Stimulated activated naive CD8-positive, alpha-beta T cell treated with anti-CD3 and anti-CD28 coated beads, Interleukin-15, amount 100 ng/mL, for 72 hours (primary cell): ENCODE data around the gene ZNF570.
A peak's percentile ranks its signal among the peaks of the same experiment; 100 is the strongest.

ENCODE experiments used
- ATAC-seq: fragments of 150-1000 bp; cut with Tn5 transposase; 2 replicates; pipeline ENCODE4 v1.10.0; 2021; ENCODE audit warnings: mild to moderate bottlenecking, moderate library complexity
- DNase-seq, 2 donors: peaks; one replicate each; pipeline ENCODE4 v3.0.0; 2021 to 2022
- H3K27ac Mint-ChIP-seq, 2 donors: one replicate each; pipeline ENCODE4 v1.8.0; 2022; ENCODE audit warnings: mild to moderate bottlenecking in 2 of 2, mixed read lengths in 2 of 2, moderate library complexity in 2 of 2
- H3K27me3 Mint-ChIP-seq: one replicate; pipeline ENCODE4 v1.8.0; 2022; ENCODE audit warnings: mixed read lengths
- H3K4me1 Mint-ChIP-seq: one replicate; pipeline ENCODE4 v1.8.0; 2022; ENCODE audit warnings: mild to moderate bottlenecking, mixed read lengths
- H3K4me3 Mint-ChIP-seq, 2 donors: one replicate each; pipeline ENCODE4 v1.8.0; 2022; ENCODE audit warnings: mild to moderate bottlenecking in 2 of 2, mixed read lengths in 2 of 2, moderate library complexity in 1 of 2
- H3K9me3 Mint-ChIP-seq, 2 donors: one replicate each; pipeline ENCODE4 v1.8.0; 2022; ENCODE audit warnings: mixed read lengths in 2 of 2

The ZNF570 gene

DNA sequence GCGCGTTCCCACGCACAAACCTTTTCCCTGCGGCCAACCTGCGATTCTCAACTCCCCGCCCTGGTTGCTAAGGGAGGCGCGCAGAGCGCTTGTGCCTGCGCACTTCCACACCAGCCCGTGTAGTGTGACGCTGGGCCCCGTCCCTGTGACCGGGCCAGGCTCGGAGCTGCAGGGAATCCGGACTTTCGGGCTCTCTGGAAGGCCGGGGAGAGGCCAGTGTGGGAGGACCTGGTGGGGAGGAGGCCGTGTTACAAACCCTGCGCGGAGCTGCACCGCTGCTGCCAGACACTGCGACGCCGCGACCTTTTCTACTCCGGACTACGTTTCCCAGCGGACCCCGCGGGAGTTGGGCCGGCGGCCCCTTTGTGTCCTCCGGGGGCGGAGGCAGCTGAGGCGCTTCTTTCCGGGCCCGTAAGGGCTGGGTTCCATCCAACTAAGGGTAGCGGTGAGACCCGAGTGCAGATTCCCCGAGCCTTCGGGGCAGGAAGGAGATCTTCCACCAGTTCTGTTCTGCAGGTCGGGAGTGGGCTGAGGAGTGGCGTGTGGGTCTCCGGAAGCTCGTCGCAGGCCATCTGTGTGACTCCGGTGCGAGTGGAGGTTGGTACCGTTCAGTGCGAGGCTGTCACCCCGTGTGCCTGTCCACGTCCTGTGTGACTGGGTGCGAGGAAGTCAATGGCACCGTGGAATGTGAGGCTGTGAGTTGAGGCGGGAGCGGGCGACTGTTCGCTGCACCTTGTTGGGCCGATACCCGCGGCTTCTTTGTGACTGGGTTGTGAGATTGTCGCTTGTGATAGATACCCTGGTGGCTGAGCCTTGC lies at the start of gene ZNF570:
Gene ZNF570 (plus strand): TSS at position 396 of the 817 bp plus-strand sequence. CDS start 999 bp downstream, outside the sequence.
- ATAC-seq (peak; percentile 83), DNase-seq (peak; percentile 89 to 91)
- no peaks in the 10 kb centered on the region for H3K27me3 Mint-ChIP-seq
- H3K27ac Mint-ChIP-seq, result peak within 1 kb of the TSS; percentile 96
- H3K4me3 Mint-ChIP-seq, result peak within 1 kb of the TSS; percentile 96 to 99
- H3K4me1 Mint-ChIP-seq, result peaks cover 29% of the 10 kb centered on the region
- peaks cover 14 to 15% of the 10 kb centered on the region in 2 donors for H3K9me3 Mint-ChIP-seq

DNA sequence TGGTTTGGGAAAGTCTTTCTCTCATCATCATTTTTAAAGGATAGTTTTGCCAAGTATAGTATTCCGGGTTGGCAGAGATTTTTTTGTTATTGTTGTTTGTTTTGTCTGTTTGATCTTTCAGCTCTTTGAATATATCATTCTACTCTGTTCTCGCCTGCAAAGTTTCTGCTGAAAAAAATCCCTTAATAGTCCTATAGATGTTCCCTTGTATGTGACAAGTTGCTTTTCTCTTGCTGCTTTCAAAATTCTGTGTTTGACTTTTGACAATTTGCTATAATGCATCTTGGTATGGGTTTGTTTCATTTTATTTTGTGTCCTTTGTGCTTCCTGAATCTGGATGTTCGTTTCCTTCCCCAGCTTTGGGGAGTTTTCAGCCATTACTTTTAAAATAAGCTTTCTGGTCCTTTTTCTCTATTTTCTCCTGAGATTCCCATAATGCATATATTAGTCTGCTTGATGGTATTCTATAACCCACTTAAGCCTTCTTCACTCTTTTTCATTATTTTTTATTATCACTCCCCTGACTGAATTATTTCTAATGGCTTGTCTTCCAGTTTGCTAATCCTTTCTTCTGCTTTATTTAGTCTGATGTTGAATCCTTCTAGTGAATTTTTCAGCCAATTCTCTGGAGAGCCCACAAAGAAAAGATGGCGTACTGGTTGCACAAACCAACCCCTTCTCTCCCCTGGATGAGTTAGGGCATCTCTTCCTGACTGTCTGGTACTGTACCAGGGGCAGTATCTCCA lies 16.5 kb upstream of the ZNF570 start:
- DNase-seq (no peak), ATAC-seq (no peak)
- Mint-ChIP-seq H3K4me3 (no peak overlapping the region), H3K27ac (peak overlapping the region in 1 of 2 donors; percentile 13), H3K4me1 (no peaks in the 10 kb centered on the region), H3K27me3 (no peaks in the 10 kb centered on the region), H3K9me3 (peaks cover 71 to 86% of the 10 kb centered on the region in 2 donors)

DNA sequence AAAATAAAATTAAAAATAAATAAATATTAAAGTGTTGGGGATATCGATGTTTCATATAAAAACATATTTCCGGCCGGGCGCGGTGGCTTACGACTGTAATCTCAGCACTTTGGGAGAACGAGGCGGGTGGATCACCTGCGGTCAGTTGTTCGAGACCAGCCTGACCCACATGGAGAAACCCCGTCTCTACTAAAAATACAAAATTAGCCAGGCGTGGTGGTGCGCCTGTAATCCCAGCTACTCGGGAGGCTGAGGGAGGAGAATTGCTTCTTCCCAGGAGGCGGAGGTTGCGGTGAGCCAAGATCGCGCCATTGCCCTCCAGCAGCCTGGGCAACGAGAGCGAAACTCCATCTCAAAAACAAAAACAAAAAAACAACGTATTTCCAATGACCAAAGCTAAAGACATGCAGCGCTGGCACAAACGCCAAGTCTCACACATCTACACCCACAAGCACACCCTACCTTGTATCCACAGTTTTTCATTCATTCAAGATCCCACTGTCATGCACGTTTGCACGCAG lies 2.8 kb upstream of the ZNF570 start:
- Mint-ChIP-seq H3K9me3 (peaks cover 14 to 15% of the 10 kb centered on the region in 2 donors), H3K27ac (peak overlapping the region; percentile 93 to 96), H3K27me3 (no peaks in the 10 kb centered on the region), H3K4me3 (peak overlapping the region; percentile 96 to 99), H3K4me1 (peaks cover 29% of the 10 kb centered on the region)
- DNase-seq (no peak), ATAC-seq (no peak)

DNA sequence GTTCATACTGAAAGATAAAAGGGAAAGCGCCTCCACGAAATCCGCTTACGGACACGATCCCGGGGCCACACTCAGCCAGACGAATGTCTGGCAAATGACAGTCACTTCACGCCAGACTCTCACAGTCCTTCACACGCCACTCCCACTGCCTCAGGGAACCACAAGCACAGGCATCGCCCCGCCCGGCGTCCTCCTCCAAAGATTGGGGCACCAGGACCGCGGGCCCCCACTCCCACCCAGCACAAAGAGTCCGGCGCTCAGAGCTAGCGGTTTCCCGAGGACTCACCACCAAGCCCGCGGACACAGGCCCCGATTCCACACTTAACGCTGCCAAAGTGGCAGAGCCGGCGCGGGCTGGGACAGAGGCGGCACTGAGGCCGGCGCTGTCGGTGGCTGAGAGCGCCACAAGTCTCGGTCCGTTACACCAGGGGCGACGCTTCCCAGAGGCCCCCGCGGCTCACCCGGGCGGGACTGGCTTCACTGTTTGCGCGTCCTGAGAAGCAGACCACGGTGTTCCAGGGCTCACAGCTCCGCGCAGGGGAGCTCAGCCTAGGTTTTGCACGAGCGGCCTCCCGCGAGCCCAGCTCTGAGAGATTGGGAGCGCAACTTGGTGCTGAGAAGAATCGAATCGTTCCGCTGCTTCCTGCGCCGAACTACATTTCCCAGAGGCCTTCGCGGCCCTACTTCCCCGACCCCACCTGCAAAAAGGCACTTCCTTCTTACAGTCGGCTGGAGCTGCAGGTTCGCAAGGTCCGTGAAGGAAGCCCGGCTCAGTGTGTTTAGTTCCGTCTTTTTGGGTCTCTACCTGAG lies 2.2 kb upstream of the ZNF570 start, which contains the start of gene ZNF569:
Gene ZNF569 (minus strand): TSS at position 647 of the 810 bp plus-strand sequence. CDS start 22,523 bp downstream, outside the sequence.
- peaks cover 29% of the 10 kb centered on the region for H3K4me1 Mint-ChIP-seq
- H3K9me3 Mint-ChIP-seq, result peaks cover 14 to 15% of the 10 kb centered on the region in 2 donors
- DNase-seq, result peak; percentile 89 to 92
- no peaks in the 10 kb centered on the region for H3K27me3 Mint-ChIP-seq
- H3K4me3 Mint-ChIP-seq, result peak within 1 kb of the TSS; percentile 96 to 99
- peak within 1 kb of the TSS; percentile 93 to 96 for H3K27ac Mint-ChIP-seq
- peak; percentile 81 for ATAC-seq

DNA sequence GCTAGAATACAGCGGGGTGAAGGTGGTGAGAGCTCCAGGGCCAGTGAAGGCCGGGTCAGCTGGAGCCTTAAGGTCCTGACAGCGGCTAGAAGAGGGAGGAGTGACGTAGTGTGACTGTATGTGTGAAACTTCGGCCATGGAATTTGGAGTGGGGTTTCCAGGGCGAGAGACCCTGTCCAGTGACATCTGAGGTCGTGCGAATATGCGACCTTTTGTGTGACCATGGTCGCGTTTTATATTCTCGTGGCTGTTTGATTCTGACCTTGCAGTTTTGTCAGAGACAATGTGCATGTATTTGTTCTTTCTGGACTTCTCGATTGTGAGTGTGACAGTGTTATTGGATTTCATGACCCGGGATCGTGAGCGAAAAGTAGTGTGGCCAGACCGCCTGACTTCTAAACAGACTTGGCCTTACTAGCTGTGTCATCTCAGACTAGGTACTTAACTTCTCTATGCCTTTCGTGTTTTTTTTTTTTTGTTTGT lies 1.5 kb upstream of the ZNF570 start:
- Mint-ChIP-seq H3K9me3 (peaks cover 14 to 15% of the 10 kb centered on the region in 2 donors), H3K4me3 (peak overlapping the region; percentile 96 to 99), H3K4me1 (peaks cover 29% of the 10 kb centered on the region), H3K27ac (peak overlapping the region; percentile 93 to 96), H3K27me3 (no peaks in the 10 kb centered on the region)
- DNase-seq, result no peak
- ATAC-seq, result no peak

DNA sequence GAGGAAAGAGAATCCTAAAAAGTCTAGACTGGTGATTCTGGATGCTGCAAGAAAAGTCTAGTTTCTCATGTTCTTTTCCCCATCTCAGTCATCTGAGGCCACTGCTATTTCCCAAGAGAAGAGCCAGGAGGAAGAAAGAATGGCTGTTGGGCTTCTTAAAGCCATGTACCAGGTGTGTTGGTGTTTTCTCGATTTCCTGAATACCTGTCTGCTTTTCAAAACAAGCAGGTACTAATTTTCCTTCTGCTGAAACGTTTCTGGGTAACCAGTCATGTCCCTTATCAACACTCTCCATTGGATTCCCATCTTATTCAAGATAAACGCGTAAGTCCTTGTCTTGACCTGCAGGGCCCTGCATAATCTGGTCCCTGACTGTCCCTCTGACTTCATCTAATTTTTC lies 1.1 kb downstream of the ZNF570 start:
- Mint-ChIP-seq H3K4me1 (peaks cover 29% of the 10 kb centered on the region), H3K4me3 (peak overlapping the region; percentile 96 to 99), H3K27me3 (no peaks in the 10 kb centered on the region), H3K9me3 (peaks cover 6 to 7% of the 10 kb centered on the region in 2 donors), H3K27ac (peak overlapping the region in 1 of 2 donors; percentile 15)
- DNase-seq (no peak), ATAC-seq (no peak)

DNA sequence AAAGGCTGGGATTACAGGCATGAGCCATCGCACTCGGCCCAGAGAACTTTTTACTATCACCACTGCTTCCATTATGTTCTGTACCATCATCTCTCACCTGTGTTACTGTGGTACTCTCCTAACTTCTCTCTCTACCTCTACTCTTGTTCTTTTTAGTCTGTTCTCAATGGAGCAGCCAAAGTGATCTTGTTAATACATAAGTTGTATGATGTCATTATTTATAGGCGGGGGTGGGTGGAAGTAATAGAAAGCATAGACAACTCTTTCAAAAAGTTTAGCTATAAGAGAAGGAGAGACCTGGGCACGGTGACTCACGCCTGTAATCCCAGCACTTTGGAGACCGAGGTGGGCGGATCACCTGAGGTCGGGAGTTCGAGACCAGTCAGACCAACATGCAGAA lies 3.0 kb downstream of the ZNF570 start:
- Mint-ChIP-seq H3K4me1 (peaks cover 22% of the 10 kb centered on the region), H3K27ac (no peak overlapping the region), H3K27me3 (no peaks in the 10 kb centered on the region), H3K4me3 (no peak overlapping the region), H3K9me3 (peaks cover 21 to 23% of the 10 kb centered on the region in 2 donors)
- ATAC-seq (no peak), DNase-seq (no peak)

DNA sequence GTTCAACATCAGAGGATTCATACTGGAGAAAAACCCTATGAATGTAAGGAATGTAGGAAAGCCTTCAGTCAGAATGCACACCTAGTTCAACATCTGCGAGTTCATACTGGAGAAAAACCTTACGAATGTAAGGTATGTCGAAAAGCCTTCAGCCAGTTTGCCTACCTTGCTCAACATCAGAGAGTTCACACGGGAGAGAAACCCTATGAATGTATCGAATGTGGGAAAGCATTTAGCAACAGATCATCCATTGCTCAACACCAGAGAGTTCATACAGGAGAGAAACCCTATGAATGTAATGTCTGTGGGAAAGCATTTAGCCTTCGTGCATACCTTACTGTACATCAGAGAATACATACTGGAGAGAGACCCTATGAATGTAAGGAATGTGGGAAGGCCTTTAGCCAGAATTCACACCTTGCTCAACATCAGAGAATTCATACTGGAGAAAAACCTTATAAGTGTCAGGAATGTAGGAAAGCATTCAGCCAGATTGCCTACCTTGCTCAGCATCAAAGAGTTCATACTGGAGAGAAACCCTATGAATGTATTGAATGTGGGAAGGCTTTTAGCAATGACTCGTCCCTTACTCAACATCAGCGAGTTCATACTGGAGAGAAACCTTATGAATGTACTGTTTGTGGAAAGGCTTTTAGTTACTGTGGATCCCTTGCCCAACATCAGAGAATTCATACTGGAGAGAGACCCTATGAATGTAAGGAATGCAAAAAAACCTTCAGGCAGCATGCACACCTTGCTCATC lies 15.4 kb downstream of the ZNF570 start:
- ATAC-seq, result no peak
- Mint-ChIP-seq H3K9me3 (peaks cover 35 to 62% of the 10 kb centered on the region in 2 donors), H3K27me3 (no peaks in the 10 kb centered on the region), H3K27ac (no peak overlapping the region), H3K4me1 (no peaks in the 10 kb centered on the region), H3K4me3 (no peak overlapping the region)
- DNase-seq, result no peak

DNA sequence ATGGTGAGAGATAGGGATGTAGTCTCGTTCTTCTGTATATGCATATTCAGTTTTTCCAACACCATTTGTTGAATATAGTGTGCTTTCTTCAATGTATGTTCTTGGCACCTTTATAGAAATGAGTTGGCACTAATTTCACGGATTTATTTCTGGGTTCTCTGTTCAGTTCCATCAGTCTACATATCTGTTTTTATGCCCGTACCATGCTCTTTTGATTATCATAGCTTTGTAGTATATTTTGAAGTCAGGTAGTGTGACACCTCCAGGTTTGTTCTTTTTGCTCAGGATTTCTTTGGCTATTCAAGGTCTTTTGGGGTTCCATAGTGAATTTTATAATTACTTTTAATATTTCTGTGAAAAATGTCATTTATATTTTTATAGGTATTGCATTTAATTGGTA lies 23.1 kb downstream of the ZNF570 start:
- ATAC-seq, result no peak
- Mint-ChIP-seq H3K4me3 (no peak overlapping the region), H3K9me3 (peaks cover 36 to 53% of the 10 kb centered on the region in 2 donors), H3K27me3 (no peaks in the 10 kb centered on the region), H3K27ac (no peak overlapping the region), H3K4me1 (no peaks in the 10 kb centered on the region)
- DNase-seq, result no peak

DNA sequence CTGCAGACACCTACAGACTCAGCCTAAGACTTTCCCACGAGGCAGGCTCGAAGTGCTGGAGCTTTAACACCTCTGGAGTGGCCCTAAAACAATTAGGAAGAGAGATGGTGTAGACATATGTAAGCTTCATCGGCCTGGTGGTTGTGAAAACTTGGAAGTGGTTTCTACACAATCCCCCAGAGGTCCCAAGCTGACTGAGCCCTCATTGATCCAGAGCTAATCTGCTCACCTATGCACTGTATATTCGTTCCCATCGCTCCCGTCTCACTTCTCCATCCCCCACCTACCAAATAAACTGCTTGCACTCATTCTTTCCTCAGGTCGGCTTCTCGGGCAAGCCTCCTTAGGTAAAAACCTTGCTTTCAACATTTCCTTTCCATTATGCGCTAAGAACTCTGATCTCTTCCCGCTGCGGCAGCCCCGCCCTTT lies 36.8 kb downstream of the ZNF570 start:
- peaks cover 28% of the 10 kb centered on the region in 2 donors for H3K9me3 Mint-ChIP-seq
- no peaks in the 10 kb centered on the region for H3K4me1 Mint-ChIP-seq
- no peak for DNase-seq
- H3K4me3 Mint-ChIP-seq, result no peak overlapping the region
- H3K27me3 Mint-ChIP-seq, result no peaks in the 10 kb centered on the region
- ATAC-seq, result peak; percentile 27
- H3K27ac Mint-ChIP-seq, result no peak overlapping the region

DNA sequence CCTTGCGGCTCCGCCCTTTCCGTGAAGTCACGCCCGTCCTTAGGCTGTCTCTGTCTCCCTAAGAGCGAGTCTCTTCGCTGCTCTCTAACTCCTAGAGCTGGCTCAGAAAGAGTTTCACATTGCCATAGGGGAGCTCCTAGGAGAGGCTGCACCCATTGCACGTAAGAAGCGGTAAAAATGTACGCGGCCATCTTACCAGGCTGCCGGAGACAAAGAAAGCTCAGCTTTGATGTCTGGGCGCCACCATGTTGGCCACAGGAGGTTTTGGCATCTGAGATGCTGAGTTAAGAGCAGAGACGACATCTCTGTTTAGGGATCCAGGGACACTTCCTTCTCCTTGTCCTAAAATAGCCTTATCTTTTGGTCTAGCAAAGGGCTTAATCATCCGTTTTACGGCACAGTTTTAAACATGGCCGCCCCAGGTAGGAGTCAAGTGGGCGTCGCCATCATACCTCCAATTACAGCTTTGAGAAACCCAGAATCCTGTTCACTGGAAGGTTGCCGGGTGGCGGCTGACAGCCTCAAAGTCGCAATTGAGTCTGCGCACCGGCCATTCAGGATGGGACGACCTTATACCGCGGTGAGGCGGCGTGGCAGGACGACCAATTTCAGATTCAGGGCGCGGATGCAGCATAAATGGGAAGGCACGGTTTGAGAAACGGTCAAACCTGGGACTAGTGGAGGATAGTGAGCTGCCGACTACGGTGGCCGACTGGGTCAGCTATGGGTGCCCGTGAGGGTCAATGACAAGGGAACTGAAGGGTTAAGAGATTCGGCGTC lies 37.4 kb downstream of the ZNF570 start, which contains the start of gene ZNF793:
Gene ZNF793 (plus strand): TSS at position 553 of the 780 bp plus-strand sequence. CDS start 16,501 bp downstream, outside the sequence.
- peak; percentile 90 for ATAC-seq
- Mint-ChIP-seq H3K4me3 (no peak within 1 kb of the TSS), H3K27ac (no peak within 1 kb of the TSS), H3K4me1 (no peaks in the 10 kb centered on the region), H3K27me3 (no peaks in the 10 kb centered on the region), H3K9me3 (peaks cover 28% of the 10 kb centered on the region in 2 donors)
- DNase-seq, result peak; percentile 87 to 88

DNA sequence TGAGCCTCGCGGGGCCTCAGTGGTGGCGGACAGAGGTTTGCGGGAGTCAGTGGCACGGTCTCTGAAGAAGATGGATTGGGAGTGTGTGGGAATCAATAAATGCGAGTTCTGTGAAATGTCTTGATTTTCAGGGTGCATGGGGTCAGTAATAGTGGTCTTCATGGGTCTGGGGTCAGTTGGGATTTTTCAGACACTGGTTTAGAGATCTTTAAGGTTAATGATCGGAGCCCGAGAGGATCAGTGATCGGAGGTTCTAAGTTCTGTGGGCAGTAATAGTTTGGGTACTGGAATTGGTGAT lies 38.0 kb downstream of the ZNF570 start:
- Mint-ChIP-seq H3K9me3 (peaks cover 23 to 27% of the 10 kb centered on the region in 2 donors), H3K4me1 (no peaks in the 10 kb centered on the region), H3K4me3 (no peak overlapping the region), H3K27me3 (no peaks in the 10 kb centered on the region), H3K27ac (no peak overlapping the region)
- DNase-seq (no peak), ATAC-seq (no peak)

DNA sequence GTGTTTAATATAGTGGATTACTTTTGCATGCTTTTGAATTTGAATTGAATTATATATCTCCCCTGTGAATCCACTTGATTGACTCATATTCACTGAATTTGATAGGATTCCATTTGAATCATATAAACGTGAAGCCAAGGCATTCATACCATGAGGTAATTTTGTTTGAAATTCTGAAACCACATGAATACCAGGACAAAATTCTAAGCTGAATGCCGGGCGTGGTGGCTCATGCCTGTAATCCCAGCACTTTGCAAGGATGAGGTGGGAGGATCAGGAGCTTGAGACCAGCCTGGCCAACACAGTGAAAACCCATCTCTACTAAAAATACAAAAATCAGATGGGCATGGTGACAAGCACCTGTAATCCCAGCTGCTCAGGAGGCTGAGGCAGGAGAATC lies 42.0 kb downstream of the ZNF570 start:
- DNase-seq, result no peak
- no peak for ATAC-seq
- Mint-ChIP-seq H3K27ac (no peak overlapping the region), H3K4me1 (no peaks in the 10 kb centered on the region), H3K4me3 (no peak overlapping the region), H3K9me3 (peaks cover 25 to 45% of the 10 kb centered on the region in 2 donors), H3K27me3 (no peaks in the 10 kb centered on the region)

DNA sequence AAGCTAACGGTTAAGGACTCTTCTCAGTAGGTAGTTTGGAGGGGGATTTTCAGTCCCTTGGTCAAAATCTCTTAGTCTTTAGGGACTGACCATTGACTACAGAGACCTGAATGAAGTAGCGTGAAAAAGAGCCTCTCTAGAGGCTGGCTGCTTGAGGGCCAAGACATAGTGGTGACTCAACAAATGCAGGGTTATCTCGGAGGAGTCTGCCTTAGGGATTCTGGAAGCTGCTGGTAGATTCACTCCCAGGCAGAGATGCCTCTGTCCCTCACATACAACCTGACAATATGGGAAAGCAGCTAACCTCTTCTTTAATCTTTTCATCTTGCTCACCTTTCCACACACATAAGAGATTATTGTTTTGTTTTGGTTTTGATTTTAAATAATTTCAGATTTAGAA lies 42.7 kb downstream of the ZNF570 start:
- H3K27ac Mint-ChIP-seq, result no peak overlapping the region
- no peak for ATAC-seq
- H3K4me1 Mint-ChIP-seq, result no peaks in the 10 kb centered on the region
- H3K4me3 Mint-ChIP-seq, result no peak overlapping the region
- H3K9me3 Mint-ChIP-seq, result peaks cover 25 to 45% of the 10 kb centered on the region in 2 donors
- no peaks in the 10 kb centered on the region for H3K27me3 Mint-ChIP-seq
- DNase-seq, result no peak
